Body of pancreas (tissue), 4 donors: ENCODE measurements around the gene TNIP2.

Source experiments
- CTCF ChIP-seq, 7 experiments: fragments of 450-650 bp in 4 of 7; fragments of 200-600 bp in 3 of 7; sonication (generic) in 3 of 7; IDR thresholded peaks; one replicate each; pipeline ENCODE4 v1.5.1; 2016 to 2019; ENCODE audit warnings: antibody characterized with exemption in 7 of 7
- POLR2A ChIP-seq, 3 donors: fragments of 450-650 bp; IDR thresholded peaks; one replicate each; pipeline ENCODE4 v1.6.1; 2016; ENCODE audit warnings: antibody characterized with exemption in 3 of 3, mild to moderate bottlenecking in 2 of 3

DNA sequence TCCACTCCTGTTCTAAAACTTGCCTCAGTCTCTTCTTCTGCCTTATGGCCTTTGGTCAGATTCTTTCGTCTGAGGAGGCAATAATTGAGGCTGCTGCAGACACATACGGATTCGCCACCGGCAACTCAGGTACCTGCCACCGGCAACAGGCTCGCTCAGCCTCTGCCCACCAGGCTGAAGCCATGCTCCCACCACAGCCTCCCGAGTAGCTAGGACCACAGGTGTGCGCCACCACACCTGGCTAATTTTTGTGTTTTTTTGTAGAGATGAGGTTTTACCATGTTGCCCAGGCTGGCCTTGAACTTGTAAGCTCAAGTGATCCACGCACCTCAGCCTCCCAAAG is 26.6 kb downstream of the TNIP2 start:
- TF ChIP-seq CTCF (IDR thresholded peaks at IDR 0.05) (no peak), POLR2A (IDR thresholded peaks at IDR 0.05) (no peak)
